T-helper 2 cell treated with Interferon-gamma antibody and Interleukin-4, amounts not matched to agents 5 μg/mL and 100 μg/mL, for 36 hours (primary cell): Measurements from ENCODE around the gene ARID1B.

Source experiments
- DNase-seq: peaks from one replicate; pipeline ENCODE4 v3.0.0; 2021; ENCODE audit warnings: low spot score
- H3K27ac Mint-ChIP-seq: one replicate; pipeline ENCODE4 v1.8.0; 2021; ENCODE audit warnings: mild to moderate bottlenecking, mixed read lengths
- H3K27me3 Mint-ChIP-seq: one replicate; pipeline ENCODE4 v1.8.0; 2021; ENCODE audit warnings: low read depth, mixed read lengths
- H3K36me3 Mint-ChIP-seq: one replicate; pipeline ENCODE4 v1.8.0; 2021; ENCODE audit warnings: low read depth, mixed read lengths
- H3K4me1 Mint-ChIP-seq: one replicate; pipeline ENCODE4 v1.8.0; 2021; ENCODE audit warnings: low read depth, mixed read lengths
- H3K4me3 Mint-ChIP-seq: one replicate; pipeline ENCODE4 v1.8.0; 2022; ENCODE audit warnings: mild to moderate bottlenecking, moderate library complexity, mixed read lengths
- H3K9me3 Mint-ChIP-seq: one replicate; pipeline ENCODE4 v1.8.0; 2021; ENCODE audit warnings: mixed read lengths

ARID1B gene

DNA sequence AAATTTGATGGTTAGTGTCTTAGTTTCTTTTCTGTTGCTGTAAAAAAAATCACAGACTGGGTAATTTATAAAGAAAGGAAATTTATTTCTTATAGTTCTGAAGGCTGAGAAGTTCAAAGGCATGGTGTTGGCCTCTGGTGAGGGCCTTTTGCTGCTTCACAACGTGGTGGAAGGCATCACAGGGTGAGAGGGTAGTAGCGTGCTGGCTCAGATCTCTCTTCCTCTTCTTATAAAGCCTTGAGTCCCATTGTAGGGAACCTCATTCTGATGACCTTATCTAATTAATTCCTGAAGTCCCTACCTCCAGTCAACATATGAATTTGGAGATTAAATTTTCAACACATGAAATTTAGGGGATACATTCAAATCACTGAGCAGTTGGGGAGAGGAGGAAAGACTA is 62.0 kb downstream of the ARID1B start:
- Mint-ChIP-seq H3K4me3 (no peak overlapping the region), H3K4me1 (peaks cover 13% of the 10 kb centered on the region), H3K27me3 (no peaks in the 10 kb centered on the region), H3K9me3 (no peaks in the 10 kb centered on the region), H3K27ac (no peak overlapping the region), H3K36me3 (peaks cover 9% of the 10 kb centered on the region)
- DNase-seq, result no peak

DNA sequence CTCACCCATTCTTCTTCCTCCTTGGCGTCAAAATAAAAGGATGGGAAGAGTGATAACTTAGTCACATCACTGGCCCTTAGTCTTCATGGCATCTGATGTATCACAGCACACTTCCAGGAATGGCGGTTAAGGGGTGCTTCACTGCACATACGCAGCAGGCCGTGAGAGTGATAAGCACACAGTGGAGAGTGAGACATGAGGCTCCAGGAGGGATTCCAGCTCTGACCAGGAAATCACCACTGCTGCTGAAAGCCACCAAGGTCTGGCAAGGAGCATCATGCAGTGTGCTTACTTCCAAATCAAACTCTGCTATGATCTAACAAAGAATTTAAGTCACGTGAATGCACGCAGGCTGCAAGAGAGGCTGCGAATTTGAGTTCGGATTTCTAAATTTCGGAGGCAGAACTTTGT is 62.4 kb downstream of the ARID1B start:
- H3K27me3 Mint-ChIP-seq, result no peaks in the 10 kb centered on the region
- peaks cover 9% of the 10 kb centered on the region for H3K36me3 Mint-ChIP-seq
- DNase-seq, result no peak
- H3K27ac Mint-ChIP-seq, result no peak overlapping the region
- no peak overlapping the region for H3K4me3 Mint-ChIP-seq
- H3K9me3 Mint-ChIP-seq, result no peaks in the 10 kb centered on the region
- H3K4me1 Mint-ChIP-seq, result peaks cover 14% of the 10 kb centered on the region

DNA sequence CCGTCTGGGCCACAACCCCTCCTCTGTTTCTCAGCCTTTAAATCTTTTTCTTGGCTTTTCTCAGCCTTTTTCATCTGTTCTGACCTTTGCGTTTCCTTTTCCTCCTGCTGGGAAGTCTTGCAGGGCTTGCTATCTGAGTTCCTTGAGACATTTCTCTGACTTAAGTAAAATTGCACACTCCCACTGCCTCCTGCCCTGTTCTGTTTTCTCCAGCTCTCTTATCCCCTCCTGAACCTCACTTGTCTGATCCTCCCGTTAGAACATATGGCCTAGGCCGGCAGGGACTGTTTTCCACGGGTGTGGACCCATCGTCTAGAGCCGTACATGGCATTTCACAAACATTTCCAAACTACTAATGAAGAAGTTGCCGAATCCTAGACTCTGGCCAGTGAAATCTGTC is 63.0 kb downstream of the ARID1B start:
- H3K9me3 Mint-ChIP-seq, result no peaks in the 10 kb centered on the region
- no peak overlapping the region for H3K27ac Mint-ChIP-seq
- DNase-seq, result no peak
- peaks cover 14% of the 10 kb centered on the region for H3K4me1 Mint-ChIP-seq
- H3K27me3 Mint-ChIP-seq, result no peaks in the 10 kb centered on the region
- peaks cover 9% of the 10 kb centered on the region for H3K36me3 Mint-ChIP-seq
- H3K4me3 Mint-ChIP-seq, result no peak overlapping the region

DNA sequence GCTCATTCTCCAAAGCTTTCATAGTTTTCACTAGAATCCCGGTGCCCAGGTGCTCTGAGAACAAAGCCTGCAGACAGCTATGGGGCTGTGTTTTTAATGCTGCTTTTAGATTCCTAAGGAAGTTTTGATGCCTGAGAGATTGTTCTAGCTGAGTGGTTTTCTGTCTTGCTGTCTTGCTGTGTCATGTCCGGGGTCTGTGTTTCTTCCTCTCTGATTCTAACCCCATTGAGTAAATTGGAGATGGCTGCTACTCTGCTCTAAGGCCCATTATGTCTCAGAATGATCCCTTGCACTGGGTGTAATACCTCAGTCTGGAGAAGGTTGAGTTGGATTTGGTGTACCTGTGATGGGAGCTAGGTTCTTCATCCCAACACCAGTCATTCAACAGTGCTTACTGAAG is 63.4 kb downstream of the ARID1B start:
- H3K4me1 Mint-ChIP-seq, result peaks cover 19% of the 10 kb centered on the region

DNA sequence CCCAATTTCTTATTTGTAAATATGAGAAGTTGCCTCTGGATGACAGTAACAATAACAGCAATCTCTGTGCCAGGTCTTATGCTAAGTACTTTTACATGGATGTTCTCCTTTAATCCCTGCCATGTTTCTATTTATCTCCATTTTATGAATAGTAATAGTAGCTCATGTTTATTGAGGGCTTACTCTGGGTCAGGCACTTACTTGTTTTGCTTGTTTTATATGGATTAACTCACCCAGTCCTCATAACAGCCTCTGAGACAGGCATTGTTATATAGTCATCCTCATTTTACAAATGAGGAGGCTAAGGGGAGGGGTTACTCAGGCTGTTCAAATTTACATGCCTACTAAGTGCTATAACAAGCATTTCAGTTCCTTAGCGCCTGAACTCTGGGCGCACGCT is 64.3 kb downstream of the ARID1B start:
- DNase-seq, result no peak
- no peaks in the 10 kb centered on the region for H3K27me3 Mint-ChIP-seq
- H3K4me1 Mint-ChIP-seq, result peaks cover 25% of the 10 kb centered on the region
- no peak overlapping the region for H3K27ac Mint-ChIP-seq
- H3K4me3 Mint-ChIP-seq, result no peak overlapping the region
- H3K36me3 Mint-ChIP-seq, result peaks cover 5% of the 10 kb centered on the region
- no peaks in the 10 kb centered on the region for H3K9me3 Mint-ChIP-seq

More for the DNA sequence above, 63.4 kb downstream of the ARID1B start:
- Mint-ChIP-seq H3K9me3 (no peaks in the 10 kb centered on the region), H3K27me3 (no peaks in the 10 kb centered on the region), H3K36me3 (peaks cover 9% of the 10 kb centered on the region), H3K4me3 (no peak overlapping the region), H3K27ac (no peak overlapping the region)
- no peak for DNase-seq

DNA sequence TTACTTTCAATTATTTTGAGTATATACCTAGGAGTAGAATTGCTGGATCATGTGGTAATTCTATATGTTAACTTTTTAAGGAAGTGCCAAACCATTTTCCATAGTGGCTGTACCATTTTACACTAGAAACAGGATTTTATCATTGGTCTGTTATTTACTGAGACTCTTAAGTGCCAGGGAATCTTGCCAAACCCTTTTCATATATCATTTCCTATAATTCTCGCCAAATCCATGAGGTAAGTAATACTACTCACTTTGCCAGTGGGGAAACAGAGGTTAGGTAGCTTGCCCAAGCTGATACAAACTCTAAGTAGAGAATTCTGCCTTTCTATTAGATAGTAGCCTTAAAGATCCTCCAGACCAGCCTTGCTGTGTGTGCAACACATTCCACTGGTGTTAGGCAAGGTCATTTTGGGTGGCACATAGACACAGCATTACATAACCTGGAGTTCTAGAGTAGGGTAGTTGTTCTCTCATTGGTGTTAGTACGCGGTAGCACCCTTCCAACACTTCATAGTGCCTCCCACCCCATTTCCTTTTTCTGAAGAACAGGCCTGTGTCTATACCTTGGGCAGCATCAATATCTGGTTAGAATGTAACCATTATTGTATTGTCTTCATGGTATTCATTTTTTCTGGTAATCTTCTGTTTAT is 65.5 kb downstream of the ARID1B start:
- H3K27ac Mint-ChIP-seq, result no peak overlapping the region
- no peak for DNase-seq
- H3K9me3 Mint-ChIP-seq, result no peaks in the 10 kb centered on the region
- peaks cover 5% of the 10 kb centered on the region for H3K36me3 Mint-ChIP-seq
- H3K4me3 Mint-ChIP-seq, result no peak overlapping the region
- peaks cover 27% of the 10 kb centered on the region for H3K4me1 Mint-ChIP-seq
- no peaks in the 10 kb centered on the region for H3K27me3 Mint-ChIP-seq

DNA sequence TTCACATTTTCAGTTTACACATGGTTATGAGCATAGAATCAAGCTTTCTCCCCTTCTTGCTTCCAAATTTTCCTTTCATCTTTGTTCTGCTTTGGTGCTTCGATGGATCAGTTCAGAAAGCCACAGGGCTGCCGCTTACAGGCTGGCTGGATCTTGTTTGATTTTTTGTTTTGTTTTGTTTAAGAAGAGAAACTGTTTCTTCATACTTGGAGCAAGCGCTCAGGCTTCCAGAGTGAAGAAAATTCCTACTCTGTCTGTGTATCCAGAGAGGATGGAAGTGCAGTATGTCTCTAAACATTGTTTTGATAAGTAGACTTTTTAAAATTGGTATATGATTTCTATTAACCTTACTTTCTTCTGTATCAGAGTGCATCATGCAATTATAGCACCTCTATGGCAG is 66.9 kb downstream of the ARID1B start:
- H3K36me3 Mint-ChIP-seq, result peaks cover 5% of the 10 kb centered on the region
- DNase-seq, result no peak
- no peaks in the 10 kb centered on the region for H3K9me3 Mint-ChIP-seq
- no peak overlapping the region for H3K27ac Mint-ChIP-seq
- no peak overlapping the region for H3K4me3 Mint-ChIP-seq
- peaks cover 28% of the 10 kb centered on the region for H3K4me1 Mint-ChIP-seq
- no peaks in the 10 kb centered on the region for H3K27me3 Mint-ChIP-seq

DNA sequence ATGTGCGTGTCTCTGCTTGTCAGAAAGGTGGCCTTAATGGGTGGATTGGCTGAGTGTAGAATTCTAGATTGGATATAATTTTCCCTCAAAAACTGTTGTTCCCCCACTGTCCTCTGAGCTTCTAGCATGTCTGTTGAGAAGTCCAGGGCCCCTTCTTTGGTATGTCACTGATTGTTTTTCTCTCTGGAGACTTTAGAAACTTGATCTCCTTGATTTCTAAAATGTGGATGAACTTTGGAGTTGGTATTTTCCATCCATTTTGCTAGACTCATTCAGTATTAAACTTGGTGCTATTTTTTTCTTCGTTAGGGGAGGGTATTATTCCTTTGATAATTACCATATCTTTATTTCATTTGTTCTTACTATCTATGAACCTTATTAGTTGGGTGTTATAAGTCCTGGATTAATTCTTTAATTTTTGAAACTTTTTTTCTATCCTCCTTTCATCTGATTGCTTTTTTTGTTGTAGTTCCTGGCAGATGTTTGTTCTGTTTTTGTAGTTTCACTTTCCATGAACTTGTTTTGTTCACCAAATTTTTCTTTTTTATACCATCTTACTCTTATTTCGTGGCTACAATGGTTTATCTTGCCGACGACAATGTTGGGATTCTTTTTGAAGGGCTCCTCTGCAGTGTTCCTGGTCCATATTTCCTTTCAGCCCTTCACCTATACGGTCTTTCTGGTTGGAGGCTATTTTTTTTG is 68.4 kb downstream of the ARID1B start:
- Mint-ChIP-seq H3K27me3 (no peaks in the 10 kb centered on the region), H3K4me1 (peaks cover 28% of the 10 kb centered on the region), H3K4me3 (peak overlapping the region; percentile 19), H3K9me3 (no peaks in the 10 kb centered on the region), H3K27ac (peak overlapping the region; percentile 33), H3K36me3 (peaks cover 5% of the 10 kb centered on the region)
- no peak for DNase-seq

DNA sequence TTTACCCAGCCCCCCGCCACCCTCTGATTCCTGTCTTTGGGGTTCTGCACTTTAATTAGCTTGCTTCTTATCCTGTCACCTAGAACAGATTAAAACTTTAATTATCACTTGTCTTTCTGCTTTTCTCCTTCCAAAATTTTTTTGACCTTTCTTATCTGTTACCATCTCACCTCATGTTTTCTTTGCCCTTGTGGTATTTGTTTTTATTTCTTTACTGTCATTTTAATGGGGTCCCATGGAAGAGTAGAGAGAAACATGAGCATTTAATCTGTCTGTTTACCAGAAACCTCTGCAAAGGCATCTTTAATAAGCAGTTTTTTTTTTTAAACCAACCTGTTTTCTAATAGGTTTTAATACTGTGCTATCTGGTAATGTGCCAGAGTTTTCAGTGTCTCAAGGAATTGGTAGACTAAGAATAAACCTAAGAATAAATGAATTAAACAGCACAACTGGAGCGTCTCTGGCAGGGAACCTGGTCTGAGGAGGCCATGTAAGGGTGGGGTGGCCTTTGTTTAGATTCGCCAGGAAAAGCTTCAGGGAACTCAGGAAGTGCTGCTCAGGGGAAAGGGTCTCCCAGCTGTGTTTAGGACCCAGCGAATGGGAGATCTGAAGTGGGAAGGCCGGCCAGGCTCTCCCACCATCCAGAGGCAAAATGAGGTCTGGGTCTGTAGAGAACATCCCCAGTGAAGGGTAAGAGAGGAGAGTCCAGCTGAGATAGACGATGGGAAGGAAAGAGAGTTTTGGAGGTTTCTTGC is 69.8 kb downstream of the ARID1B start:
- no peak overlapping the region for H3K27ac Mint-ChIP-seq
- DNase-seq, result no peak
- H3K4me3 Mint-ChIP-seq, result no peak overlapping the region
- peaks cover 5% of the 10 kb centered on the region for H3K36me3 Mint-ChIP-seq
- no peaks in the 10 kb centered on the region for H3K9me3 Mint-ChIP-seq
- peaks cover 29% of the 10 kb centered on the region for H3K4me1 Mint-ChIP-seq
- H3K27me3 Mint-ChIP-seq, result no peaks in the 10 kb centered on the region

DNA sequence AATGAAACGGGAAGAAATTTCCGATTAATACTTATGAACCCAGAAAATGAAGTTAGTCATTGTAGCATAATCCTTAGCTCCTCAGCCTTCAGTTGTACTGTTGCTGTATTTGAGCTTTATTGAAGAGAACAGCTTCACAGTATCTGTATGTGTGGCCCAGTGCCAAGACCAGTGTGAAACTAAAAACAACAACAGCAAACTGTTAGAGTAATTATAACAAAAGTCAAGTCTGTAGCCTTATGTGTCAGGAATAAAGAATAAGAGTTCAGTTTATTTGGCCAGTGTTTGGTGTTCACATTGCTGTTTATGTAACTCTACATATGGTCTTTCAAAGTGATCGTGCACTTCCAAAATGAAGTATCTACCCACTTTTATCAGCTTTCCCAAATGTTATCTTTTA is 70.9 kb downstream of the ARID1B start:
- DNase-seq, result no peak
- H3K9me3 Mint-ChIP-seq, result no peaks in the 10 kb centered on the region
- peaks cover 30% of the 10 kb centered on the region for H3K4me1 Mint-ChIP-seq
- H3K27ac Mint-ChIP-seq, result no peak overlapping the region
- no peaks in the 10 kb centered on the region for H3K27me3 Mint-ChIP-seq
- H3K4me3 Mint-ChIP-seq, result no peak overlapping the region
- peaks cover 5% of the 10 kb centered on the region for H3K36me3 Mint-ChIP-seq

DNA sequence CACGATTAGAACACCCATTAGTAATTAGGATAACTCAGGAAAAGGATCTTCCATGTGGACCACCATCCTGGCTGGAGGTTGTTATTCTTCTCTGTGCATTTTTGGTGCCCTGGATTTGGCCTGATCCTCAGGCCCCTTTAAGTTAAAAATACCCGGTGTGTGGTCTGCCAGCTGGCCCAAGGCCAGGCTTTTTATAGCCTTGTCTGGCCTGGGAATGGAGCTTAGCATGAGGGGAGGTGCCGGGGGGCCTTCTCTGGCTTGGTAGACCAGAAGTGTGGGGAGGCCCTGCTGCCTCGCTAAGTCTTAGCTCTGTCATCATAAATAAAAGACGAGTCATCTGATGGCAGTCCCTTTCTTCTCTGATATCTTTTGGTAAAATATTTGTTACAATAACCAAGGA is 71.4 kb downstream of the ARID1B start:
- Mint-ChIP-seq H3K9me3 (no peaks in the 10 kb centered on the region), H3K27me3 (no peaks in the 10 kb centered on the region), H3K36me3 (peaks cover 4% of the 10 kb centered on the region), H3K4me1 (peaks cover 30% of the 10 kb centered on the region), H3K4me3 (no peak overlapping the region), H3K27ac (no peak overlapping the region)
- no peak for DNase-seq

DNA sequence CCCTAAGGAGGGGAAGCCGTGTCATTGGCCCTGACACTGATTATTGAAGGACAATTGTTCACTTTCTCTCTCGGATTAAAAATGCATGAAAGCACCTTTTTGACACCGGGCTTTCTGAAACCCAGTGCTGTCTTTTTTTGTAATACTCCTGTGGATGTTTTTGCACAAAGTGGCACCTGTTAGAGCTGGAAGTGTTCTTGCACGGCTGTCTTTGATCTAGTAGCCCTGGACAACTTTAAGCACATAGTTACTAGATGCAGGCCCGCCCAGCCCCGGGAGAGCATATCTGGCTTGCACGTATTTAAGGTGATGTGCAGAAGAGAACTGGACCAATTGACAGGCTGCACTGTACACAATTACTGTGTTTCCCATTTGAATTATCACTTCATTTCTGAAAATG is 72.6 kb downstream of the ARID1B start:
- no peak overlapping the region for H3K27ac Mint-ChIP-seq

DNA sequence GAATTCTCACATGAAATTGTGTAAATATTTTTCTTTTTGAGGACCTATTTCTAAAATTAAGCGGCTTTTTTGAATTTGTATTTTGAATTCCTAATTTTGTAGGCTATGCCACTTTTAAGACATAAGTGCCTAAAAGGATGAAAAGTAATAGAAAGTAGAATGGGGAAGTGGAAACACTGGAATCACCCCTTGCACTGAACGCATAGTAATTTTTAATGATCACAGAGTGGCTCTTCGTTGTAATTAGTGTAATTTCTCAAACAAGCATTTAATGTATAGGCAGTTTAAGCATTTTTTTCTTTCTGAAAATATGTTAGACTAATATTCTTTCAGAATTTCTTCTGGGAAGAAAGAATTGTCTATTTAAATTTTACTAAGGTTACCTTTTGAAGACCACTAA is 73.2 kb downstream of the ARID1B start:
- DNase-seq, result no peak
- Mint-ChIP-seq H3K27ac (no peak overlapping the region), H3K36me3 (peaks cover 4% of the 10 kb centered on the region), H3K9me3 (no peaks in the 10 kb centered on the region), H3K4me3 (no peak overlapping the region), H3K4me1 (peaks cover 31% of the 10 kb centered on the region), H3K27me3 (no peaks in the 10 kb centered on the region)

More for the DNA sequence above, 72.6 kb downstream of the ARID1B start:
- Mint-ChIP-seq H3K36me3 (peaks cover 4% of the 10 kb centered on the region), H3K4me3 (no peak overlapping the region), H3K27me3 (no peaks in the 10 kb centered on the region), H3K4me1 (peaks cover 32% of the 10 kb centered on the region), H3K9me3 (no peaks in the 10 kb centered on the region)
- DNase-seq, result no peak

DNA sequence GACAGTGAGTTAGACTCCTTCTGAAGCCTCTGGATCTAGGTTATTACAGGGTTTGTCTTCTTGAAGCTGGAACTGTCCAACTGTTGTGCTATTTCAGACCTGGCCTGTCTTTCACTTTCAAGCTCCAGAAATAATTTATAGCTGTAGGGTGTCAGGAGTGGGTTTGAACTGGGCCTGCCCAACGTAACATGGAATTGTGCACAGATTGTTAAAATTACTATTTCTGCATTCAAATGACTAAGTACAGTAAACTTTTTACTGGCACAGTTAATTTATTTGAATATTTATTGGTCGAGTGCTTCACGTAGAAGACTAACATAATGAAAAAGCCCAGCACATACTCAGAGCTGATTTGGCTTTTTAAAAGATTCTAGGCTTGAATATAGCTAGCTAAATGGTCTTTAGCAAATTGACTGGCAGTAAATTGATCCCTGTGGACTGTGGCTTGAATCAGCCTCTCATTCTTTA is 74.3 kb downstream of the ARID1B start:
- no peak overlapping the region for H3K4me3 Mint-ChIP-seq
- H3K9me3 Mint-ChIP-seq, result no peaks in the 10 kb centered on the region
- H3K36me3 Mint-ChIP-seq, result no peaks in the 10 kb centered on the region
- DNase-seq, result no peak
- H3K27me3 Mint-ChIP-seq, result no peaks in the 10 kb centered on the region
- H3K4me1 Mint-ChIP-seq, result peaks cover 32% of the 10 kb centered on the region
- H3K27ac Mint-ChIP-seq, result no peak overlapping the region
